Measurements from ENCODE around the gene ZKSCAN1.

Gene ZKSCAN1

DNA sequence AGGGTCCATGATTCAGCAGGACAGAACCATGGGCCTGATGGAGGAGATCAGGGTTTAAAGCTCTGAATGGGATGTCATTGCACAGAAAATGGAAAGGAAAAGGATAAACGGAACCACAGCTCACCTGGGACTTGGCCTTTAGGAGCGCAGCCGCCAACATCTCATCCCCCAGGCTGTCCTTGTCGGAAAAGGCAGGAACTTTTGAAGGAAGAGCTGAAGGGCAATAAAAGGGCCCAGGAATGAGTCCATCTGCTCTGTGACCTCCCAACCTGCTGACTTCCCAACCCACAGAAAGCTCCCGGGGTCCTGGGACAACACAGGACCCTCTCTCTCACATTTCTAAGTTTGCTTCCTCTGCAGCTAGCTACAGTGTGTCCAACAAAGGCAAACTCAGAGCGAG lies 60.0 kb downstream of the ZKSCAN1 start:
- CTCF ChIA-PET = interaction anchor here (0.8 to 1.8 kb wide), 2 partner anchors 23 to 57 kb away, joined by 3 to 9 read pairs; no protein-coding TSS in a partner anchor
- no peak for DNase-seq (ENCODE audit: low read depth, low spot score)
- no peak for TF ChIP-seq CTCF (IDR thresholded peaks at IDR 0.05; ENCODE audit: insufficient read depth, low read length, missing control alignments)
- H3K4me3 ChIP-seq (ENCODE audit: low read depth, low read length) = no peak overlapping the region
- POLR2A ChIA-PET = interaction anchor here (1.0 kb wide), 1 partner anchor 25 kb away, joined by 3 read pairs; no protein-coding TSS in a partner anchor

DNA sequence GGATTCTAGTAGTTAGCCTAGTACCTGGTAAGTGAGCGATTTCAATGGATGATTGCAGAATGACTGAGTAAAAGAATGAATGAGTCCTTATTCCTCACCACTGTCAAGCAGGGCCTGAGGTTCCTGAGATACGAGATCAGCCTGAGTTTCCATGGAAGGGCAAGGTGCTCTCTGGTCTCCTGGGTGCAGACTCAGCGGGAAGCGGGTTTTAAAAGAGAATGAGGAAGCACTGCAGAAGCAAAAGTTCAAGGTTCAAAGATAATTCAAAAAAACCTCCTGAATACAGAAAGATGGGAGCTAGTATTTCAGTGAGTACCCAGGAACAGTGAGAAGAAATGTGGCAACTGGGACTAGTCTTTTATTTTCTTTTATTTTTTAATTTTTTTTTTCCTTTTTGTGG lies 61.8 kb downstream of the ZKSCAN1 start:
- POLR2A ChIA-PET = no interaction called here
- CTCF ChIA-PET = interaction anchor here (0.6 to 1.4 kb wide), 4 partner anchors 10 to 83 kb away, joined by 3 to 4 read pairs (median 4); no protein-coding TSS in a partner anchor
- H3K4me3 ChIP-seq (ENCODE audit: low read depth, low read length) = no peak overlapping the region
- no peak for DNase-seq (ENCODE audit: low read depth, low spot score)
- no peak for TF ChIP-seq CTCF (IDR thresholded peaks at IDR 0.05; ENCODE audit: insufficient read depth, low read length, missing control alignments)

- TF ChIP-seq CTCF (IDR thresholded peaks at IDR 0.05; ENCODE audit: insufficient read depth, low read length, missing control alignments) = no peak
- no peak overlapping the region for H3K4me3 ChIP-seq (ENCODE audit: low read depth, low read length)
- CTCF ChIA-PET = interaction anchor here (1.1 to 8.4 kb wide), 2 partner anchors 16 to 86 kb away, joined by 3 to 105 read pairs; no protein-coding TSS in a partner anchor
- POLR2A ChIA-PET = no interaction called here
- no peak for DNase-seq (ENCODE audit: low read depth, low spot score)
Measured at GRCh38 chr7:100079024-100079560, 63.7 kb downstream of the ZKSCAN1 start.

DNA sequence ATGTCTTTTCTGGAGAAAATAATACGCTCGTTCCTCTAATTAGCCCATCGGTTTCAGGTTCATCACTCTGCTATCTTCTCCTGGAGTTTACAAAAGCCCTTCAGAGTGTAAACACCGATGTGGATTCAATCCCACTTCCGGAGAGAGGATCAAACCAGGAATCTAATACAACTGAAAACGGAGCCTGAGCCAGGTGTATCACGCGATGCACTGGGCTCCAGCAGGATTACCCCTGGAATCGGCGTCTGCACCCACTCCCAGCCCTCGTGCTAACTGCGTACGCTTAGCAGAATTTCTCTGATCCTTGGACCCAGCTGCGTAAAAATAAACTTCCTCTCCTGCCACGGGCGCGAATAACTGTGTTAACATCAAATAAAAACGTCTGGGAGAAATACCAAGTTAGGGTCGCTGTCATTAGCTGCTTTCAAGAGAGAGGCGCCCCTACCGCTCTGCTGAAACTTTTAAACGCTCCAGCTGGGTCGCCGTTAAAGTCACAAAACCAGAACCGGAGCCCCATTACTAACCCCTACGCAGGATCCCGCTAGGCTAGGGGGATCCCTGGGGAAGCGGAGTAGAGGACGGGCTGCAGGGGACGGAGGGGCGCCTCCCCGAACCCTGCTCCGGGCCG lies 65.6 kb downstream of the ZKSCAN1 start:
- TF ChIP-seq CTCF (IDR thresholded peaks at IDR 0.05; ENCODE audit: insufficient read depth, low read length, missing control alignments) = no peak
- ChIA-PET CTCF (interaction anchor here (1.0 to 8.4 kb wide), 6 partner anchors 10 to 88 kb away, joined by 3 to 105 read pairs (median 6); no protein-coding TSS in a partner anchor), POLR2A (interaction anchor here (0.8 kb wide), 1 partner anchor 65 kb away, joined by 5 read pairs; the partner anchor contains the start of gene ZKSCAN1)
- no peak for DNase-seq (ENCODE audit: low read depth, low spot score)
- peak overlapping the region; percentile 97 for H3K4me3 ChIP-seq (ENCODE audit: low read depth, low read length)

DNA sequence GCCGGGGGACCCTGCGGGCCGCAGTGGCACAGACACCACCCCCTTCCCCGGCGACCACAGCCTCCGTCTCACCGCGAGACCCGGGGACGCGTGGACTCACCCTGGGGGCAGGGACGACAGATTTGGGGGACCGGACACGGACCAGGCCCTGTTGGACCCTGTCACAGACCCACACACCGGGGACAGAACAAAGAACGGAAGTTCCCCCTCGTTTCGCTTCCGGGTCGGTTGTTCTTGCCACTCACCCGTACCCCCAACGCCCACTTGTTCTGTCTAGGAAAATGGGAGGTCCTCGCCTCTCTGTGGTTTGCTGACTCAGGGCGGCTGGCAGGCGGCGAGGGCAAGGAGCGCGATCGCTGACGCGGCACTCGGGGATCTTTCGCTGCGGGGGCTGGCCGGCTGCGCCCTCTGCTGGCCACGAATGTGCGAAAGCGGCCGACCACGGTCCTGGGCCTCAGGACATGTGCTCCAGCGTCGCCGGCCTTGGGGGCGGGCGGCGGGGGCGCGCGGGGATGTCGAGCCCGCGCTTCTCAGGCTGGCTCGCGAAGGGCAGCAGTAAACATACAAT lies 66.2 kb downstream of the ZKSCAN1 start, which contains the start of gene ZNF3:
ZNF3 (minus strand) TSS at position 189 of the 568 bp plus-strand sequence. CDS start 4,366 bp downstream, outside the sequence.
- H3K4me3 ChIP-seq (ENCODE audit: low read depth, low read length) = peak within 1 kb of the TSS; percentile 97
- peak; percentile 95 for DNase-seq (ENCODE audit: low read depth, low spot score)
- CTCF ChIA-PET = interaction anchor here (0.7 to 8.4 kb wide), 14 partner anchors 9 to 164 kb away, joined by 3 to 105 read pairs (median 6); partner anchors contain the start of genes MCM7 and ZKSCAN1
- POLR2A ChIA-PET = interaction anchor here (0.7 to 0.8 kb wide), 2 partner anchors 66 to 94 kb away, joined by 3 to 5 read pairs; partner anchors contain the start of gene ZKSCAN1
- peak; percentile 98 for TF ChIP-seq CTCF (IDR thresholded peaks at IDR 0.05; ENCODE audit: insufficient read depth, low read length, missing control alignments)

GRCh38 chr7:100082978-100083377 lies 67.6 kb downstream of the ZKSCAN1 start:
- ChIA-PET POLR2A (no interaction called here), CTCF (interaction anchor here (0.7 to 8.4 kb wide), 12 partner anchors 8 to 166 kb away, joined by 3 to 105 read pairs (median 4); partner anchors contain the start of genes MCM7 and ZSCAN21)
- H3K4me3 ChIP-seq (ENCODE audit: low read depth, low read length) = no peak overlapping the region
- DNase-seq (ENCODE audit: low read depth, low spot score) = no peak
- no peak for TF ChIP-seq CTCF (IDR thresholded peaks at IDR 0.05; ENCODE audit: insufficient read depth, low read length, missing control alignments)

Data from AG04449 (cell line).